22Rv1 (cell line): Measurements from ENCODE around the gene HBM.

Experiments
- ZFX ChIP-seq: fragments of 450-650 bp; IDR thresholded peaks from 2 replicates; pipeline ENCODE4 v1.6.1; 2017; ENCODE audit warnings: antibody characterized with exemption, borderline replicate concordance
- TF ChIP-seq, protein P1 (sequence below): fragments of 450-650 bp; IDR thresholded peaks from 2 replicates; pipeline ENCODE4 v1.5.1; 2017; ENCODE audit warnings: mild to moderate bottlenecking

DNA sequence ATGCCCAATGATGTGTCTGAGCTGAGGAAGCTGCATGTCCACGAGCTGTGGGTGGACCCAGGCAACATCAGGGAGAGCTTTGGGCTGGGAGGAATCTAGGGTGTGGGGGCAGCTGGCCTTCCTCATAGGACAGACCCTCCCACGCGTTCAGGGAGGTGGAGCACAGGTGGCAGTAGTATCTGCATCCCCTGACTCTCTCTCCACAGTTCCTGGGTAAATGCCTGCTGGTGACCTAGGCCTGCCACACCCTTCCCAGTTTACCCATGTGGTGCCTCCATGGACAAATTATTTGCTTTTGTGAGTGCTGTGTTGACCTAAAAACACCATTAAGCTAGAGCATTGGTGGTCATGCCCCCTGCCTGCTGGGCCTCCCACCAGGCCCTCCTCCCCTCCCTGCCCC is 3.2 kb downstream of the HBM start:
- TF ChIP-seq, protein P1, sequence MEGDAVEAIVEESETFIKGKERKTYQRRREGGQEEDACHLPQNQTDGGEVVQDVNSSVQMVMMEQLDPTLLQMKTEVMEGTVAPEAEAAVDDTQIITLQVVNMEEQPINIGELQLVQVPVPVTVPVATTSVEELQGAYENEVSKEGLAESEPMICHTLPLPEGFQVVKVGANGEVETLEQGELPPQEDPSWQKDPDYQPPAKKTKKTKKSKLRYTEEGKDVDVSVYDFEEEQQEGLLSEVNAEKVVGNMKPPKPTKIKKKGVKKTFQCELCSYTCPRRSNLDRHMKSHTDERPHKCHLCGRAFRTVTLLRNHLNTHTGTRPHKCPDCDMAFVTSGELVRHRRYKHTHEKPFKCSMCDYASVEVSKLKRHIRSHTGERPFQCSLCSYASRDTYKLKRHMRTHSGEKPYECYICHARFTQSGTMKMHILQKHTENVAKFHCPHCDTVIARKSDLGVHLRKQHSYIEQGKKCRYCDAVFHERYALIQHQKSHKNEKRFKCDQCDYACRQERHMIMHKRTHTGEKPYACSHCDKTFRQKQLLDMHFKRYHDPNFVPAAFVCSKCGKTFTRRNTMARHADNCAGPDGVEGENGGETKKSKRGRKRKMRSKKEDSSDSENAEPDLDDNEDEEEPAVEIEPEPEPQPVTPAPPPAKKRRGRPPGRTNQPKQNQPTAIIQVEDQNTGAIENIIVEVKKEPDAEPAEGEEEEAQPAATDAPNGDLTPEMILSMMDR = no peak
- no peak for TF ChIP-seq ZFX
